Measurements from ENCODE around the gene RIC8B.

DNA sequence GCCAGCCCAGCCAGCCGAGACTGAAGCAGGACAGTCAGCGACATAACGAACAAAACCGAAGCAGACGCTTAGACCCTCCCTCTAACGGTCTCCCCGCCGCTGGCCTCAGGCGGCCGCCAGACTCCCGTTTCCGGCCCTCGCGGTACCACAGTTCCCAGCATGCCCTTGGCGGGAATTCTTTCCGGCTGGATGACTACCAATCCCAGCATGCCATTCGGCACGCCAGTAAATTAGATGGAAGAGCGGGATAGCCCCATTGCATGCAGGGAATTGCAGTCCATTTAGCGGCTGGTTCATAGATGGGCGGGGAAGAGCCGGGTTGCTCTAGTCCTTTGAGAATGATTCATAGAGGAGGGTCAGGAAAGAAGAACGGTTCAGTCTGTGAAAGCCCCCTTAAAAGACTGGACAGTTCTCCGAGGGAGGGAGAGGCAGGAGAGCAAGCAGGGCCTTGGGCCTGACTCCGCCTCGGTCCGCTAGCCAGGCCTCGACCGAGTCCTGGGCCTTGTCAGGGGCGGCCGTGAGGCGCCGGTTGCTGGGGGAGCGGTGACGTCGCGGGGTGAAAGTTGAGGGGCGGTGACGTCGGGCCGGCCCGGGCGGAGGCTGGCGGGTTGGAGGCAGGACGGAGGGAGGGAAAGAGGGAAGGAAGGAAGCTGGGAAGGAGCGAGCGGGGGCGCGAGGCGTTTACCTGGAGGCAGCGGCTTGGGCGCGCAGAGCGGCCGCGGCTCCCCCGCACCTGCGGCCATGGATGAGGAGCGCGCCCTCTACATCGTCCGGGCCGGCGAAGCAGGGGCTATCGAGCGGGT, at the start of gene RIC8B:
- TF ChIP-seq, protein P1, sequence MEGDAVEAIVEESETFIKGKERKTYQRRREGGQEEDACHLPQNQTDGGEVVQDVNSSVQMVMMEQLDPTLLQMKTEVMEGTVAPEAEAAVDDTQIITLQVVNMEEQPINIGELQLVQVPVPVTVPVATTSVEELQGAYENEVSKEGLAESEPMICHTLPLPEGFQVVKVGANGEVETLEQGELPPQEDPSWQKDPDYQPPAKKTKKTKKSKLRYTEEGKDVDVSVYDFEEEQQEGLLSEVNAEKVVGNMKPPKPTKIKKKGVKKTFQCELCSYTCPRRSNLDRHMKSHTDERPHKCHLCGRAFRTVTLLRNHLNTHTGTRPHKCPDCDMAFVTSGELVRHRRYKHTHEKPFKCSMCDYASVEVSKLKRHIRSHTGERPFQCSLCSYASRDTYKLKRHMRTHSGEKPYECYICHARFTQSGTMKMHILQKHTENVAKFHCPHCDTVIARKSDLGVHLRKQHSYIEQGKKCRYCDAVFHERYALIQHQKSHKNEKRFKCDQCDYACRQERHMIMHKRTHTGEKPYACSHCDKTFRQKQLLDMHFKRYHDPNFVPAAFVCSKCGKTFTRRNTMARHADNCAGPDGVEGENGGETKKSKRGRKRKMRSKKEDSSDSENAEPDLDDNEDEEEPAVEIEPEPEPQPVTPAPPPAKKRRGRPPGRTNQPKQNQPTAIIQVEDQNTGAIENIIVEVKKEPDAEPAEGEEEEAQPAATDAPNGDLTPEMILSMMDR (conservative IDR thresholded peaks at IDR 0.05): no peak
- no peak for TF ChIP-seq EZH2 (IDR thresholded peaks at IDR 0.05; ENCODE audit: low read depth)
